Lower lobe of right lung (tissue), 2 donors: ENCODE data around the gene SPIRE1. TPM values are rescaled to one million over a fixed set of nuclear protein-coding genes. Genes with fewer than 3 reads are reported as not detected.

ENCODE experiments used
- ATAC-seq, 2 donors: fragments of 200-7000 bp; cut with Tn5 transposase; one replicate each; pipeline ENCODE4 v1.9.1; 2020 to 2022; ENCODE audit warnings: mild to moderate bottlenecking in 2 of 2, moderate library complexity in 2 of 2
- DNase-seq: peaks from one replicate; pipeline ENCODE4 v3.0.0-alpha.2; 2020
- H3K27ac ChIP-seq: fragments of 200-600 bp; one replicate; pipeline ENCODE4 v1.8.0; 2022
- H3K27me3 ChIP-seq: fragments of 200-600 bp; one replicate; pipeline ENCODE4 v1.8.0; 2022; ENCODE audit warnings: low read depth
- H3K36me3 ChIP-seq: fragments of 200-600 bp; one replicate; pipeline ENCODE4 v1.8.0; 2022; ENCODE audit warnings: mild to moderate bottlenecking
- H3K4me1 ChIP-seq: fragments of 200-600 bp; one replicate; pipeline ENCODE4 v1.8.0; 2022
- H3K4me3 ChIP-seq: fragments of 200-600 bp; one replicate; pipeline ENCODE4 v1.8.0; 2022; ENCODE audit warnings: mild to moderate bottlenecking
- H3K9me3 ChIP-seq: fragments of 200-600 bp; one replicate; pipeline ENCODE4 v1.8.0; 2022
- CTCF ChIP-seq: fragments of 200-600 bp; IDR thresholded peaks from one replicate; pipeline ENCODE4 v1.8.0; 2022; ENCODE audit warnings: antibody characterized with exemption, mild to moderate bottlenecking
- intact Hi-C: fragments of 100-400 bp; cut with DNase I; formaldehyde crosslinking; loops from one replicate; pipeline ENCODE4 v1.11.0; 2022
- total RNA-seq: library from RNA; stranded (reverse); fragmentation: NEBNext Ultra II Directional; extraction: Animal tissue kit (Norgen Biotek cat#: 25700); gene quantifications from one replicate; pipeline ENCODE4 v1.2.1, GENCODE V29; 2021
- donor health status: DM: no; HTN: yes; CAD: no; lungs with severe emphysema.

Gene SPIRE1
- total RNA-seq, 1 donor from 2014 or later, result 42.1 TPM

DNA sequence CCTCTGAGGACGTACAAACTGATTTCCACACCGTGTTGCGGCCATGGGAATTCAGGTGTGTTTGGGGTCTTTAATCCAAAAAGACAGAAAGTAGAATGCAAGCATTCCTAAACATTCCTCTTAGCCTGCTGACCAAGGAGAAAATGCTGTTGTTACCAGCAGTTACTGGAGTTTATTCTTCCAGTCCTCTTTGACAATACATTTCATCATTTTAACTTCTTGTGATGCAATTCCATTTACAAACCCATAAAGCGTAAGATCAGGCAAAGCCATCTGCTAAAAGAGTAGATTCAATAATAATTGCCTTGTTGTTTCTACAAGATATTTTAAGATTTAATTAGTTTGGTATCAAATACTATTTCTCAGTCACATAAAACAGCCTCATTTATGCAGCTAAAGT is 32.7 kb downstream of the SPIRE1 start:
- intact Hi-C loops, result no loop called here
- Histone ChIP-seq H3K4me1 (no peaks in the 10 kb centered on the region), H3K27ac (no peak overlapping the region), H3K27me3 (no peaks in the 10 kb centered on the region), H3K4me3 (no peak overlapping the region), H3K9me3 (no peaks in the 10 kb centered on the region), H3K36me3 (no peaks in the 10 kb centered on the region)
- ATAC-seq (no peak), DNase-seq (no peak)
- no peak for TF ChIP-seq CTCF

GRCh38 chr18:12621742-12622306 is 36.1 kb downstream of the SPIRE1 start:
- Histone ChIP-seq H3K36me3 (no peaks in the 10 kb centered on the region), H3K4me3 (no peak overlapping the region), H3K4me1 (no peaks in the 10 kb centered on the region), H3K9me3 (no peaks in the 10 kb centered on the region), H3K27me3 (no peaks in the 10 kb centered on the region), H3K27ac (no peak overlapping the region)
- ATAC-seq (no peak), DNase-seq (no peak)
- intact Hi-C loops, result no loop called here
- no peak for TF ChIP-seq CTCF

GRCh38 chr18:12615748-12616147 is 42.2 kb downstream of the SPIRE1 start:
- H3K36me3 ChIP-seq, result no peaks in the 10 kb centered on the region
- no peak overlapping the region for H3K4me3 ChIP-seq
- H3K4me1 ChIP-seq, result no peaks in the 10 kb centered on the region
- H3K27ac ChIP-seq, result no peak overlapping the region
- DNase-seq, result no peak
- H3K9me3 ChIP-seq, result no peaks in the 10 kb centered on the region
- intact Hi-C loops, result no loop called here
- no peak for ATAC-seq
- no peak for TF ChIP-seq CTCF
- H3K27me3 ChIP-seq, result no peaks in the 10 kb centered on the region

DNA sequence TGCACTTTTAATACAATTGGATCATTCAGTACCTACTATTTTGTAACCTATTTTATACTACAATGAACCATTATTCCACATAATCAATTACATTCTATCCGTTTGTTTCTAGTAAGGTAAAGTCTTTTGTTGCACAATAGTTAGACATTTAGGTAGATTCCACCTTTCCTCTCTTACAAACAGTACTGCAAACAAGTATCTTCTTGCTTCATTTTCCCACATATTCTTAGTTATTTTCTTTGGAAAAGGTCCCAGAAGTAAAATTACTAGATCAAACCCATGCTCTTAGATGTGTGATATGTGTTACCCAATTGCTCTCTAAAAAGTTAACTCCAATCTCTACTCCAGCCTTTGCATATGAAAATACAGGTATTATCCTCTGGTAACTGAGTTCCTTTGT is 49.6 kb downstream of the SPIRE1 start:
- Histone ChIP-seq H3K4me3 (no peak overlapping the region), H3K27ac (no peak overlapping the region), H3K9me3 (no peaks in the 10 kb centered on the region), H3K27me3 (no peaks in the 10 kb centered on the region), H3K4me1 (peaks cover 21% of the 10 kb centered on the region), H3K36me3 (no peaks in the 10 kb centered on the region)
- no peak for DNase-seq
- ATAC-seq, result peak in 1 of 2 donors; percentile 34
- intact Hi-C loops, result no loop called here
- TF ChIP-seq CTCF, result no peak

DNA sequence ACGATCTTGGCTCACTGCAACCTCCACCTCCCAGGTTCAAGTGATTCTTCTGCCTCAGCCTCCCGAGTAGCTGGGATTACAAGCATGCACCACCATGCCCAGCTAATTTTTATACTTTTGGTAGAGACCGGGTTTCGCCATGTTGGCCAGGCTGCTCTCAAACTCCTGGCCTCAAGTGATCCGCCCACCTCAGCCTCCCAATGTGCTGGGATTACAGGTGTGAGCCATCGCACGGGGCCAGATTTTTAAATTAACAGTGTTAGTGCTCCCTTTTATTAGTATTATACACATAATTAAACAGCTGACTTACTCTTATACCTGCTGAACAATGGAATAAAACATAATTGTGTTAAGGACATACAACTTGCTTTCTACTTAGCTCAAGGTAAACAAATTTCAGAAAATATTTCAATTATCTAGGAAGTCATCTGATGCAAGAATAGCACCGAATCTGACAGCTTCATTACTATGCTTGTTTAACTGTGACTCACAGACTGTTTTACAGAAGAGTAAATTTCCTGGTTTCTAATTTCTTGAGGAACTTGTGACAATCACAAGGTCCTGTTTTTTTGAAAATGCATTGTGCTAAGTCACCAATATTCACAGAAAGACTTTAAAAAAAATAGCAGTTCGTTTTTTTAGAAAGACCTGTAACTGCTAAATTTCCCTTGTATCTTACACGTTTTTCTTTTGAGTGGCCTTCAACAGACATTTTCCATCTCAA is 51.2 kb downstream of the SPIRE1 start:
- peak; percentile 72 to 82 for ATAC-seq
- peak overlapping the region; percentile 66 for H3K27ac ChIP-seq

More for the DNA sequence above, 51.2 kb downstream of the SPIRE1 start:
- no peak for DNase-seq
- Histone ChIP-seq H3K4me3 (no peak overlapping the region), H3K36me3 (no peaks in the 10 kb centered on the region), H3K27me3 (no peaks in the 10 kb centered on the region), H3K9me3 (no peaks in the 10 kb centered on the region), H3K4me1 (peaks cover 21% of the 10 kb centered on the region)
- no peak for TF ChIP-seq CTCF
- intact Hi-C loops, result no loop called here
